Measurements from ENCODE around the gene CDCA8.

DNA sequence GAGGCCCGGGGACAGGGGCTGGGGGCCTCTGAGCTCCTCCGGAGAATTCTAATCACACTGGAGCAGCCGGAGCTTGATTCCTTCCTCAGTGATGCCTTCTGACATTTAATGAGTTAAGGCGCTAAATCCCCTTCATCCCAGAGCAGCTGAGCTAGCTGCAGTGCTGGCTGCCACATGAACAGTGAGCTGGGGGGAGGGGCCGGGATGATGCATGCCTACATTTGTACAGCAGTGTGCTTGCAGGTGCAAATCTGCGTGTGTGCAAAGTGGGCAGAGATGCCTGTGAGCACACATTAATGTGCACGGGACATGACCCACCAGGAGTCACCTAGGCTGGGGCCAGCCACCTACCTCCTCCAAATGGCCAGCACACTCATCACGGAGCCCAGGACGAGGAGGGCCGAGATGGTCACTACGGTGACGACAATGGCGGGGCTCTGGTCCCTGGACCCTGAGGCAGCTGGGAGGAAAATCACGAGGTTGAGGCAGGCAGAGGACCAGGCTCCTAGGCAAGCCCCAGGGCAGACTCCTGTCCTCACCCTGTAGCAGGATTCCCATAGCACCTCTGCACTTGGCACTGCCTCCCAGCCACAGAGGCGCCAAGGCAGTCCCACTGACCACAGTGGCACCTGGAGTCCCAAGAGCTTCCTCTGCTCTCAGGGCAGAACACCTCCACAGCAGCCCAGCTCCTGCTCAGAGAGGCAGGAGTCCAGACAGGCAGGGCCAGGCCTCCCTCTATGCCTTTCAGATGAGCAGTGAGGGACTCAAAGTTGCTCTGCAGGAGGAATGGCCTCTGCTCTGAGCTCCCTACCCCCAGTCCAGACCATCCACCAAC, 34.7 kb downstream of the CDCA8 start:
- TF ChIP-seq, protein P1, sequence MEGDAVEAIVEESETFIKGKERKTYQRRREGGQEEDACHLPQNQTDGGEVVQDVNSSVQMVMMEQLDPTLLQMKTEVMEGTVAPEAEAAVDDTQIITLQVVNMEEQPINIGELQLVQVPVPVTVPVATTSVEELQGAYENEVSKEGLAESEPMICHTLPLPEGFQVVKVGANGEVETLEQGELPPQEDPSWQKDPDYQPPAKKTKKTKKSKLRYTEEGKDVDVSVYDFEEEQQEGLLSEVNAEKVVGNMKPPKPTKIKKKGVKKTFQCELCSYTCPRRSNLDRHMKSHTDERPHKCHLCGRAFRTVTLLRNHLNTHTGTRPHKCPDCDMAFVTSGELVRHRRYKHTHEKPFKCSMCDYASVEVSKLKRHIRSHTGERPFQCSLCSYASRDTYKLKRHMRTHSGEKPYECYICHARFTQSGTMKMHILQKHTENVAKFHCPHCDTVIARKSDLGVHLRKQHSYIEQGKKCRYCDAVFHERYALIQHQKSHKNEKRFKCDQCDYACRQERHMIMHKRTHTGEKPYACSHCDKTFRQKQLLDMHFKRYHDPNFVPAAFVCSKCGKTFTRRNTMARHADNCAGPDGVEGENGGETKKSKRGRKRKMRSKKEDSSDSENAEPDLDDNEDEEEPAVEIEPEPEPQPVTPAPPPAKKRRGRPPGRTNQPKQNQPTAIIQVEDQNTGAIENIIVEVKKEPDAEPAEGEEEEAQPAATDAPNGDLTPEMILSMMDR (IDR thresholded peaks at IDR 0.05; ENCODE audit: low read depth, low read length, poor library complexity, severe bottlenecking) = no peak
- no peak for TF ChIP-seq EZH2phosphoT487 (IDR thresholded peaks at IDR 0.05; ENCODE audit: borderline replicate concordance, low read length)
